ENCODE data around the gene AKAP13. TPM values are rescaled to one million over a fixed set of nuclear protein-coding genes. Genes with fewer than 3 reads are reported as not detected.

Gene AKAP13
- polyA plus RNA-seq, 1 experiment = 15.5 TPM

GRCh38 chr15:85464471-85464870 lies 84.1 kb downstream of the AKAP13 start:
- CTCF ChIA-PET = interaction anchor here (1.3 kb wide), 1 partner anchor 22 kb away, joined by 3 read pairs; no protein-coding TSS in a partner anchor
- H3K27me3 ChIP-seq (ENCODE audit: control insufficient read depth, insufficient read depth, low read length) = no peaks in the 10 kb centered on the region
- no peak for DNase-seq (ENCODE audit: low read depth, low spot score)
- TF ChIP-seq CTCF (IDR thresholded peaks at IDR 0.05; ENCODE audit: low read depth, low read length) = no peak
- POLR2A ChIA-PET = no interaction called here
- no peak overlapping the region for H3K27ac ChIP-seq (ENCODE audit: low read depth, low read length)
- H3K4me3 ChIP-seq (ENCODE audit: low read depth, low read length) = no peak overlapping the region
- H3K9me3 ChIP-seq (ENCODE audit: control insufficient read depth, insufficient read depth, low read length) = no peaks in the 10 kb centered on the region

- H3K27ac ChIP-seq (ENCODE audit: low read depth, low read length) = no peak overlapping the region
- H3K4me3 ChIP-seq (ENCODE audit: low read depth, low read length) = no peak overlapping the region
- ChIA-PET POLR2A (no interaction called here), CTCF (interaction anchor here (1.2 kb wide), 2 partner anchors 15 to 35 kb away, joined by 3 to 4 read pairs; no protein-coding TSS in a partner anchor)
- no peak for DNase-seq (ENCODE audit: low read depth, low spot score)
- no peaks in the 10 kb centered on the region for H3K27me3 ChIP-seq (ENCODE audit: control insufficient read depth, insufficient read depth, low read length)
- no peak for TF ChIP-seq CTCF (IDR thresholded peaks at IDR 0.05; ENCODE audit: low read depth, low read length)
- no peaks in the 10 kb centered on the region for H3K9me3 ChIP-seq (ENCODE audit: control insufficient read depth, insufficient read depth, low read length)
These were observed 90.3 kb downstream of the AKAP13 start for GRCh38 chr15:85470563-85471271.

- CTCF ChIA-PET = interaction anchor here (0.6 to 1.6 kb wide), 3 partner anchors 13 to 264 kb away, joined by 3 to 7 read pairs (median 4); no protein-coding TSS in a partner anchor
- Histone ChIP-seq H3K27me3 (ENCODE audit: control insufficient read depth, insufficient read depth, low read length) (no peaks in the 10 kb centered on the region), H3K9me3 (ENCODE audit: control insufficient read depth, insufficient read depth, low read length) (no peaks in the 10 kb centered on the region), H3K27ac (ENCODE audit: low read depth, low read length) (no peak overlapping the region), H3K4me3 (ENCODE audit: low read depth, low read length) (no peak overlapping the region)
- POLR2A ChIA-PET = interaction anchor here (0.6 kb wide), 1 partner anchor 26 kb away, joined by 3 read pairs; no protein-coding TSS in a partner anchor
- no peak for DNase-seq (ENCODE audit: low read depth, low spot score)
- no peak for TF ChIP-seq CTCF (IDR thresholded peaks at IDR 0.05; ENCODE audit: low read depth, low read length)
These were observed 91.9 kb downstream of the AKAP13 start for GRCh38 chr15:85472349-85472748.

- no peak for TF ChIP-seq CTCF (IDR thresholded peaks at IDR 0.05; ENCODE audit: low read depth, low read length)
- Histone ChIP-seq H3K9me3 (ENCODE audit: control insufficient read depth, insufficient read depth, low read length) (no peaks in the 10 kb centered on the region), H3K4me3 (ENCODE audit: low read depth, low read length) (no peak overlapping the region), H3K27me3 (ENCODE audit: control insufficient read depth, insufficient read depth, low read length) (no peaks in the 10 kb centered on the region), H3K27ac (ENCODE audit: low read depth, low read length) (peak overlapping the region; percentile 52)
- no peak for DNase-seq (ENCODE audit: low read depth, low spot score)
- POLR2A ChIA-PET = no interaction called here
- CTCF ChIA-PET = interaction anchor here (1.6 to 2.3 kb wide), 1 partner anchor 12 kb away, joined by 7 read pairs; no protein-coding TSS in a partner anchor
These were observed 93.1 kb downstream of the AKAP13 start for GRCh38 chr15:85473455-85473854.

- H3K9me3 ChIP-seq (ENCODE audit: control insufficient read depth, insufficient read depth, low read length) = no peaks in the 10 kb centered on the region
- no peak overlapping the region for H3K4me3 ChIP-seq (ENCODE audit: low read depth, low read length)
- no peak for DNase-seq (ENCODE audit: low read depth, low spot score)
- no peak for TF ChIP-seq CTCF (IDR thresholded peaks at IDR 0.05; ENCODE audit: low read depth, low read length)
- H3K27ac ChIP-seq (ENCODE audit: low read depth, low read length) = no peak overlapping the region
- ChIA-PET POLR2A (interaction anchor here (0.6 kb wide), 1 partner anchor 33 kb away, joined by 6 read pairs; no protein-coding TSS in a partner anchor), CTCF (interaction anchor here (1.0 to 2.3 kb wide), 2 partner anchors 11 to 185 kb away, joined by 4 to 7 read pairs; no protein-coding TSS in a partner anchor)
- no peaks in the 10 kb centered on the region for H3K27me3 ChIP-seq (ENCODE audit: control insufficient read depth, insufficient read depth, low read length)
These were observed 94.4 kb downstream of the AKAP13 start for GRCh38 chr15:85474700-85475316.

Measured in AG04450 (cell line).